Cardiac muscle cell (in vitro differentiated cells and primary cell): Measurements from ENCODE around the gene NCOA6. TPM values are rescaled to one million over a fixed set of nuclear protein-coding genes. Genes with fewer than 3 reads are reported as not detected.

Experiments used
- DNase-seq, 2 donors: peaks; one replicate each; pipeline versions ENCODE4 v3.0.0 to v3.0.0-alpha.2; 2010 to 2017; ENCODE audit warnings: low read depth in 1 of 2, low spot score in 1 of 2
- H3K27ac ChIP-seq: fragments of 200-600 bp; sonication (generic); 2 replicates; pipeline ENCODE4 v1.5.1; 2016
- H3K27me3 ChIP-seq: fragments of 200-600 bp; sonication (generic); 2 replicates; pipeline ENCODE4 v1.6.0; 2016; ENCODE audit warnings: control low read depth
- H3K36me3 ChIP-seq: fragments of 200-600 bp; sonication (generic); 2 replicates; pipeline ENCODE4 v1.5.1; 2016; ENCODE audit warnings: control low read depth
- H3K4me1 ChIP-seq: fragments of 200-600 bp; sonication (generic); 2 replicates; pipeline ENCODE4 v1.8.1; 2017; ENCODE audit warnings: low read depth, mild to moderate bottlenecking, mixed run types
- H3K4me3 ChIP-seq: fragments of 200-600 bp; sonication (generic); 2 replicates; pipeline ENCODE4 v1.5.1; 2016; ENCODE audit warnings: mild to moderate bottlenecking
- H3K9me3 ChIP-seq: fragments of 200-600 bp; sonication (generic); 2 replicates; pipeline ENCODE4 v1.5.1; 2017; ENCODE audit warnings: low read depth, mild to moderate bottlenecking, control low read depth
- polyA plus RNA-seq: library from polyadenylated mRNA; unstranded; fragments of >200 nt; fragmentation: Nextera tagmentation; extraction: Ambion mirVana; gene quantifications from 2 replicates; pipeline ENCODE4 v1.2.1, GENCODE V29; 2016
- total RNA-seq: library from RNA; depleted of rRNA; stranded (reverse); fragments of >200 nt; gene quantifications from 2 replicates; pipeline ENCODE4 v1.2.3, GENCODE V29; 2016
- TF ChIP-seq, protein P1 (sequence below): IDR thresholded peaks from 2 replicates; pipeline ENCODE4 v1.5.1; 2012; ENCODE audit warnings: low read depth, mild to moderate bottlenecking, low read length

The NCOA6 gene
- total and polyA plus RNA-seq, 2 experiments from 2014 or later = 16.8 to 21.4 TPM

DNA sequence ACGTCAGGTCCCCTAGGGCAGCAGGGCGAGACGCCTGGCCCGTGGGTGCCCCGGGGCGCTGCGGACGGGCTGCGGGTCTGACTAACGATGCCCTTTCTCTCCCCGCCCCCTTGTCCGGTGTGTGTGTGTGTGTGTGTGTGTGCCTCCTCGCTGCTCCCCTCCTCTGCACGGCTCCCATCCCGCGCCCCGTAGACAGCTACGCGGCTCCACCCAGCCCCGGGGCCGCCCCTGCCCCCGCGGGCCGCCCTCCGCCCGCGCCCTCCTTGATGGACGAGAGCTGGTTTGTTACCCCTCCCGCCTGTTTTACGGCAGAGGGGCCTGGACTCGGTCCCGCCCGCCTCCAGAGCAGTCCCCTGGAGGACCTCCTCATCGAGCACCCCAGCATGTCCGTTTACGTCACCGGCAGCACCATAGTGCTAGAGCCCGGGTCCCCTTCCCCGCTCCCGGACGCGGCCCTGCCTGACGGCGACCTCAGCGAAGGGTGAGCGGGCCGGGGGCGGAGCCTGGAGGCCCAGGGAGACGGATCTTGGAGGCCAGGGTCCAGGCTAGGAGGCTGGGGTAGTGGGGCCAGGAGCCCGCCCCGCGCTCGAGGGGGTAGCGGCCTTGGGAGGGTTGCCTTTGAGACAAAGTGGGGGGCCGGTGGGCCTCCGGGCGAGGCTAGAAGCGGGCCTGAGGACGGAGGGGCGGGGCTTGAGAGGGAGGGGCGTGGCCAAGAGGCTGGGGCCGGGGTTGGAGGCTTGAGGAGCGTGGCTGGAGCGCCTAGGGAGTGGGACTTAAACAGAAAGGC, 116.2 kb downstream of the NCOA6 start:
- Histone ChIP-seq H3K27ac (no peak overlapping the region), H3K9me3 (no peaks in the 10 kb centered on the region), H3K4me1 (peaks cover 27% of the 10 kb centered on the region), H3K4me3 (peak overlapping the region; percentile 74), H3K36me3 (no peaks in the 10 kb centered on the region), H3K27me3 (peaks cover 12% of the 10 kb centered on the region)
- TF ChIP-seq, protein P1, sequence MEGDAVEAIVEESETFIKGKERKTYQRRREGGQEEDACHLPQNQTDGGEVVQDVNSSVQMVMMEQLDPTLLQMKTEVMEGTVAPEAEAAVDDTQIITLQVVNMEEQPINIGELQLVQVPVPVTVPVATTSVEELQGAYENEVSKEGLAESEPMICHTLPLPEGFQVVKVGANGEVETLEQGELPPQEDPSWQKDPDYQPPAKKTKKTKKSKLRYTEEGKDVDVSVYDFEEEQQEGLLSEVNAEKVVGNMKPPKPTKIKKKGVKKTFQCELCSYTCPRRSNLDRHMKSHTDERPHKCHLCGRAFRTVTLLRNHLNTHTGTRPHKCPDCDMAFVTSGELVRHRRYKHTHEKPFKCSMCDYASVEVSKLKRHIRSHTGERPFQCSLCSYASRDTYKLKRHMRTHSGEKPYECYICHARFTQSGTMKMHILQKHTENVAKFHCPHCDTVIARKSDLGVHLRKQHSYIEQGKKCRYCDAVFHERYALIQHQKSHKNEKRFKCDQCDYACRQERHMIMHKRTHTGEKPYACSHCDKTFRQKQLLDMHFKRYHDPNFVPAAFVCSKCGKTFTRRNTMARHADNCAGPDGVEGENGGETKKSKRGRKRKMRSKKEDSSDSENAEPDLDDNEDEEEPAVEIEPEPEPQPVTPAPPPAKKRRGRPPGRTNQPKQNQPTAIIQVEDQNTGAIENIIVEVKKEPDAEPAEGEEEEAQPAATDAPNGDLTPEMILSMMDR = no peak
- peak; percentile 83 to 86 for DNase-seq

- peak overlapping the region; percentile 74 for H3K4me3 ChIP-seq
- peaks cover 12% of the 10 kb centered on the region for H3K27me3 ChIP-seq
- no peaks in the 10 kb centered on the region for H3K36me3 ChIP-seq
- H3K4me1 ChIP-seq = peaks cover 21% of the 10 kb centered on the region
- no peaks in the 10 kb centered on the region for H3K9me3 ChIP-seq
- H3K27ac ChIP-seq = no peak overlapping the region
- TF ChIP-seq, protein P1 = peak; percentile 52
- DNase-seq = peak; percentile 47 to 48
Observed at GRCh38 chr20:34708621-34709043, 116.8 kb downstream of the NCOA6 start.

DNA sequence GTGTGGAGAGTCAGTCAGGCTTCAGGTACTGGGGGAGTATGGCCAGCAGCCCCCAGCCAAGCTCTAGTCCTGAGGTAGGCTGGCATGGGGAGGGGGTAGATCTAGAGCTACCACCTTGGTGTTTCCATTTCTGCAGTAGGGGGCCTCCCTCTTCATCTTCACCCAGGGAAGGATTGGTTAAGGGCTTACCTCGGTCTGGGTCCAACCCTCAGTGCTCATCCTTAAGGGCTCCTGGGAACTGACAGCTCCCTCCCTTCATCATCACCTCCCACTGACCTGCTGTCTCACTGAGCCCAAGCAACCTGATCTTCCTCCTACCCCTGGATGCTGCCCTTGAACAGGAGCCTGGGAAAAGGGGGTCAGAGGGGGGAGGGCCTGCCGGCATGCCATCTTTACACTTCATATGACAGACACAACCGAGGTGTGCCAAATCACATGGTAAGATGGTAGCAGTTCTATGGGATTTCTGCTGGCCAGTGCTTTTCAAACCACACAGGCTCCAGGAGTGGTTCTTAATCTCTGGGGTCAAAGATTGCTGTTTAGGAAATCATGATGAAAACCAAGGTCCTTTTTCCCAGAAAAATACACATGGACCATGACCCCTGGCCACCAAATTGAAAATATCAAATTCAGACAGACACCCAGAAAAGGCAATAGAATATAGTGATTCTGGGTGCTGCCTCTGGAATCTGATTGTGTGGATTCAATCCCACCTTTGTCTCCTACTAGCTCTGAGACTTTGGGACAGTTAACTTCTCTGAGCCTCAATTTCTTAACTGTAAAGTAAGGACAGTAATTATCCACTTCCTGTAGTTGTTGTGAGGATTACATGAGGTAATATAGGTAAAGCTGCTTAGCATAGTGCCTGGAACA, 118.3 kb downstream of the NCOA6 start:
- peaks cover 12% of the 10 kb centered on the region for H3K27me3 ChIP-seq
- no peaks in the 10 kb centered on the region for H3K9me3 ChIP-seq
- no peak overlapping the region for H3K4me3 ChIP-seq
- H3K36me3 ChIP-seq = no peaks in the 10 kb centered on the region
- no peak overlapping the region for H3K27ac ChIP-seq
- no peak for DNase-seq
- TF ChIP-seq, protein P1 = no peak
- H3K4me1 ChIP-seq = peaks cover 14% of the 10 kb centered on the region

DNA sequence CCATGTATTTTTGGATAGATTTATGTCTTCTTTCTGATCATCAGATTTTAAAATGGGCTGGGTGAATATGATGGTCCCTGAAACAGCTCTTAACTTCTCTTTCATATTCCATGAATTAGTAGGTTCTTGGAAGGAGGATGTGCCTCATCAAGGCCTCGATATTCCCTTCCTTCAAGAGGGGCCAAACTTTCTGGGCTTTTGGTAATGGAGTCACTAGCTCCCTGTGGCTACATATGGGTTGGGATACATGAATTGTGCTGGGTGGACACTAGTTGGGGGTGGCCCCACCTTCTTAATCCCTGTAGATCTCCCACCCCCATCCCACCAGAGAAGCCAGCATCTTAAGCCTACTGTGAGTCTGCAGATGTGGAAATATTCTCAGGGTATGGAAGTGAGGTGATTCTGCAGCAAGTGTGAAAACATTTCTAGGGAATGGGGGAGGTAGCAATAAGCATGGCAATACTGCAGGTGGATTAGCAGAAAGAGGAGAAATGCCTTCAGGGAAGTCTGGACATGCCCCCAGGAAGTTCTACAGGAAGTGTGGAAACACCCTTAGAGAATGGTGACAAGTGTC, 119.1 kb downstream of the NCOA6 start:
- H3K27ac ChIP-seq = peak overlapping the region; percentile 22

More for the DNA sequence above, 119.1 kb downstream of the NCOA6 start:
- TF ChIP-seq, protein P1 = no peak
- Histone ChIP-seq H3K4me1 (peaks cover 14% of the 10 kb centered on the region), H3K27me3 (peaks cover 12% of the 10 kb centered on the region), H3K9me3 (no peaks in the 10 kb centered on the region), H3K4me3 (no peak overlapping the region), H3K36me3 (no peaks in the 10 kb centered on the region)
- DNase-seq = no peak
